ENCODE results near the gene THRAP3. TPM values are rescaled to one million over a fixed set of nuclear protein-coding genes. Genes with fewer than 3 reads are reported as not detected.

THRAP3 gene
- total and polyA plus RNA-seq, 2 experiments from 2014 or later, result 127 to 161 TPM

GRCh38 chr1:36329817-36330216, 105.6 kb downstream of the THRAP3 start (continued):
- TF ChIP-seq CTCF (conservative IDR thresholded peaks at IDR 0.05; ENCODE audit: low read depth in 2 of 2) (no peak), JUNB (IDR thresholded peaks at IDR 0.05; ENCODE audit: unreplicated experiment) (no peak), CREB1 (CRISPR knock-in tag; IDR thresholded peaks at IDR 0.05; ENCODE audit: low read depth) (no peak), EZH2phosphoT487 (IDR thresholded peaks at IDR 0.05; ENCODE audit: unreplicated experiment) (no peak), ETS1 (IDR thresholded peaks at IDR 0.05) (no peak), EZH2 (IDR thresholded peaks at IDR 0.05; ENCODE audit: low read depth, unreplicated experiment) (no peak), POLR2AphosphoS5 (IDR thresholded peaks at IDR 0.05; ENCODE audit: low read depth) (no peak), STAT1 (IDR thresholded peaks at IDR 0.05; ENCODE audit: unreplicated experiment) (no peak)

GRCh38 chr1:36330940-36331339, 106.7 kb downstream of the THRAP3 start:
- no peak overlapping the region for H2AFZ ChIP-seq
- DNase-seq (ENCODE audit: low spot score) (no peak), ATAC-seq (no peak)
- no peak overlapping the region for H3K4me3 ChIP-seq
- no peak overlapping the region for H3K4me2 ChIP-seq
- H3K79me2 ChIP-seq (replicated peaks; ENCODE audit: insufficient read depth), result no peaks in the 10 kb centered on the region
- peaks cover 7% of the 10 kb centered on the region; the same call in 1 of the 2 replicates for H3K9me2 ChIP-seq (ENCODE audit: insufficient read depth)
- no peaks in the 10 kb centered on the region; the same call in 1 of the 2 replicates for H3K27me3 ChIP-seq (ENCODE audit: insufficient read depth)
- no peaks in the 10 kb centered on the region for H4K20me1 ChIP-seq (replicated peaks; ENCODE audit: insufficient read depth)
- H3K4me3 Mint-ChIP-seq, result no peak overlapping the region; the same call in 2 of the 3 replicates
- H3K9me3 Mint-ChIP-seq, result no peaks in the 10 kb centered on the region
- no peaks in the 10 kb centered on the region for H3K36me3 ChIP-seq (ENCODE audit: insufficient read depth)
- peaks cover 8% of the 10 kb centered on the region; the same call in 1 of the 2 replicates for H3K4me1 ChIP-seq (ENCODE audit: insufficient read depth)
- no peak overlapping the region for H3K27ac ChIP-seq (ENCODE audit: low read depth)
- peaks cover 14% of the 10 kb centered on the region for H3K27me3 Mint-ChIP-seq (ENCODE audit: insufficient read depth, low read depth, poor library complexity)
- no peaks in the 10 kb centered on the region for H3F3A ChIP-seq (replicated peaks; ENCODE audit: low read depth)
- H3K36me3 Mint-ChIP-seq (ENCODE audit: low read depth), result peaks cover under 1% of the 10 kb centered on the region; the same call in 2 of the 3 replicates
- peaks cover 7% of the 10 kb centered on the region for H3K4me1 Mint-ChIP-seq
- no peak overlapping the region for H3K27ac Mint-ChIP-seq
- TF ChIP-seq JUNB (IDR thresholded peaks at IDR 0.05; ENCODE audit: unreplicated experiment), result no peak
- TF ChIP-seq EZH2phosphoT487 (IDR thresholded peaks at IDR 0.05; ENCODE audit: unreplicated experiment), result no peak
- no peak for TF ChIP-seq CREB1 (CRISPR knock-in tag; IDR thresholded peaks at IDR 0.05; ENCODE audit: low read depth)
- TF ChIP-seq NANOG (IDR thresholded peaks at IDR 0.05; ENCODE audit: borderline replicate concordance), result no peak
- TF ChIP-seq REST (IDR thresholded peaks at IDR 0.05; ENCODE audit: unreplicated experiment), result no peak
- TF ChIP-seq ETS1 (IDR thresholded peaks at IDR 0.05), result no peak
- TF ChIP-seq STAT1 (IDR thresholded peaks at IDR 0.05; ENCODE audit: unreplicated experiment), result no peak
- no peak for TF ChIP-seq POLR2AphosphoS5 (IDR thresholded peaks at IDR 0.05; ENCODE audit: low read depth)
- TF ChIP-seq ZNF331 (CRISPR knock-in tag; IDR thresholded peaks at IDR 0.05; ENCODE audit: low read depth), result no peak
